ENCODE data around the gene SAMD7. TPM values are rescaled to one million over a fixed set of nuclear protein-coding genes. Genes with fewer than 3 reads are reported as not detected.

SAMD7 gene
- total RNA-seq, 1 experiment from 2014 or later, result not detected

DNA sequence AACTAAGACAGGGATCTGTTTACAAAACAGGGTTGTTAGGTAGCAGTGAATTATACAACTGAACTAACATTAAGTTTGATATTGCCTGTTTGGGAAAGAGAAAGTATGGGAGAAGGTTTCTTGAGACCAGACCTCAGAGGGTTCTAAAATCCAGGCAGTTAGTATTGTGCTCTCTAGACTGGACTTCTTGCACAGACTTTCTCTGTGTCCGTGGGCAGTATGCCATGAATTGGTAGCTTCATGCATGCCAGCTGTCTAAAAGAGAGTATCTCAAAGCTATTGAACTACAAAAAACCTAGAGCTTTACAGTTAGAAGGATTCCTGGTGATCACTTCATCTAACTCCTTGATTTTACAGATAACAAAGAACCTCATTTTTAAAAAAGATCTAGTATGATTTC lies 12.5 kb downstream of the SAMD7 start:
- POLR2A ChIA-PET, result no interaction called here

DNA sequence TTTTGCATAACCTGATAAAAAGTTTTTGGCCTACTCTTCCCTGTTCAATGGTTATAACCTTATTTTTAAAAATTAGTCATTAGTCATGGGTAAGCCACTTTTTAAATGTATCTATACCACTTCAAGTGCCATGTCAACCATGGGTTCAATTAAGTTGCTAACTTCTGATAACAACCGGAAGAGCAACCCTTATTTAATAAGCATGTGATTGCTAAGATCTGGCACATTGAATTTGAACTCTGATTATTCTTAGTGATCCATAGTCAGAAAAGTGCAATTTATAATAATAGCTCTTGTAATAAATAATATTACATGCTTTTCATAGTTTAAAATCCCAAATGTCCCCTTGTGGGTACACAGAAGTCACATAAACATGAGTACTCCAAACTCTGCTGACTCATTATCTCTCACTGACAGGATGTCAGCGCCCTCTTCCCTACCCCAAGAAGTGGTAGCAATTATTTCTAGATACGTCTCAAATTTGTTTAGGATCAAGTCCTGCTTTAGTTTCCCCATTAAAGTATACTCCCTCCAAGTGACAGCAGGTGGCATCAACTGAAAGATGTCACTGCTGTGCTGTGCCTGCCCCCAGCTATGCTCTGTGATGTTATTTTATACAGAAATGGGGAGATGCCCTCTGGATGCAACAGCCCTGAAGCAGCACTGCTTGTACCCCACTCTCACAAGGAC lies 18.6 kb downstream of the SAMD7 start:
- no TSS peak for BruUV-seq (replicated peaks)
- intact Hi-C loops (cut with micrococcal nuclease; ENCODE audit: unreplicated experiment), result loop anchor here (1.0 to 10.0 kb wide), 2 partner anchors 36 to 55 kb away; partner anchors contain the start of gene SEC62
- Mint-ChIP-seq H3K4me3 (ENCODE audit: unreplicated experiment) (no peak overlapping the region), H3K36me3 (ENCODE audit: insufficient read depth, unreplicated experiment) (no peaks in the 10 kb centered on the region), H3K27me3 (ENCODE audit: insufficient read depth, unreplicated experiment) (peaks cover 15% of the 10 kb centered on the region), H3K27ac (ENCODE audit: unreplicated experiment) (no peak overlapping the region), H3K9me3 (ENCODE audit: unreplicated experiment) (no peaks in the 10 kb centered on the region), H3K4me1 (ENCODE audit: low read depth, unreplicated experiment) (no peaks in the 10 kb centered on the region)
- no peaks in the 10 kb centered on the region for H3K4me1 ChIP-seq
- no peaks in the 10 kb centered on the region for H3K36me3 ChIP-seq (ENCODE audit: control insufficient read depth, insufficient read depth, low read length)
- H3K27me3 ChIP-seq (replicated peaks; ENCODE audit: control insufficient read depth, insufficient read depth, low read length), result no peaks in the 10 kb centered on the region
- no peaks in the 10 kb centered on the region for H3K9me3 ChIP-seq
- no peak for DNase-seq
- ChIA-PET POLR2A (no interaction called here), CTCF (interaction anchor here (1.0 kb wide), 1 partner anchor 124 kb away, joined by 4 read pairs; no protein-coding TSS in a partner anchor)
- H3K4me3 ChIP-seq (ENCODE audit: low read depth, low read length), result no peak overlapping the region
- TF ChIP-seq, protein P1, sequence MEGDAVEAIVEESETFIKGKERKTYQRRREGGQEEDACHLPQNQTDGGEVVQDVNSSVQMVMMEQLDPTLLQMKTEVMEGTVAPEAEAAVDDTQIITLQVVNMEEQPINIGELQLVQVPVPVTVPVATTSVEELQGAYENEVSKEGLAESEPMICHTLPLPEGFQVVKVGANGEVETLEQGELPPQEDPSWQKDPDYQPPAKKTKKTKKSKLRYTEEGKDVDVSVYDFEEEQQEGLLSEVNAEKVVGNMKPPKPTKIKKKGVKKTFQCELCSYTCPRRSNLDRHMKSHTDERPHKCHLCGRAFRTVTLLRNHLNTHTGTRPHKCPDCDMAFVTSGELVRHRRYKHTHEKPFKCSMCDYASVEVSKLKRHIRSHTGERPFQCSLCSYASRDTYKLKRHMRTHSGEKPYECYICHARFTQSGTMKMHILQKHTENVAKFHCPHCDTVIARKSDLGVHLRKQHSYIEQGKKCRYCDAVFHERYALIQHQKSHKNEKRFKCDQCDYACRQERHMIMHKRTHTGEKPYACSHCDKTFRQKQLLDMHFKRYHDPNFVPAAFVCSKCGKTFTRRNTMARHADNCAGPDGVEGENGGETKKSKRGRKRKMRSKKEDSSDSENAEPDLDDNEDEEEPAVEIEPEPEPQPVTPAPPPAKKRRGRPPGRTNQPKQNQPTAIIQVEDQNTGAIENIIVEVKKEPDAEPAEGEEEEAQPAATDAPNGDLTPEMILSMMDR (IDR thresholded peaks at IDR 0.05; ENCODE audit: insufficient read depth in 1 of 2, low read depth in 1 of 2, low read length in 1 of 2, severe bottlenecking in 1 of 2, unreplicated experiment in 1 of 2), result no peak

More for the DNA sequence above, 12.5 kb downstream of the SAMD7 start:
- no TSS peak for BruUV-seq (replicated peaks)
- no peaks in the 10 kb centered on the region for H3K36me3 Mint-ChIP-seq (ENCODE audit: insufficient read depth, unreplicated experiment)
- intact Hi-C loops (cut with micrococcal nuclease; ENCODE audit: unreplicated experiment), result loop anchor here (10.0 kb wide), 1 partner anchor 49 kb away; no protein-coding TSS in a partner anchor
- H3K9me3 Mint-ChIP-seq (ENCODE audit: unreplicated experiment), result no peaks in the 10 kb centered on the region
- H3K36me3 ChIP-seq (ENCODE audit: control insufficient read depth, insufficient read depth, low read length), result no peaks in the 10 kb centered on the region
- H3K27me3 ChIP-seq (replicated peaks; ENCODE audit: control insufficient read depth, insufficient read depth, low read length), result no peaks in the 10 kb centered on the region
- H3K4me3 ChIP-seq (ENCODE audit: low read depth, low read length), result no peak overlapping the region
- H3K9me3 ChIP-seq, result no peaks in the 10 kb centered on the region
- no peaks in the 10 kb centered on the region for H3K4me1 Mint-ChIP-seq (ENCODE audit: low read depth, unreplicated experiment)
- no peak overlapping the region for H3K4me3 Mint-ChIP-seq (ENCODE audit: unreplicated experiment)
- no peaks in the 10 kb centered on the region for H3K4me1 ChIP-seq
- TF ChIP-seq, protein P1 (IDR thresholded peaks at IDR 0.05; ENCODE audit: insufficient read depth in 1 of 2, low read depth in 1 of 2, low read length in 1 of 2, severe bottlenecking in 1 of 2, unreplicated experiment in 1 of 2), result no peak
- H3K27ac Mint-ChIP-seq (ENCODE audit: unreplicated experiment), result no peak overlapping the region
- CTCF ChIA-PET, result interaction anchor here (0.6 kb wide), 1 partner anchor 1335 kb away, joined by 3 read pairs; no protein-coding TSS in a partner anchor
- H3K27me3 Mint-ChIP-seq (ENCODE audit: insufficient read depth, unreplicated experiment), result peaks cover 6% of the 10 kb centered on the region
- no peak for DNase-seq

DNA sequence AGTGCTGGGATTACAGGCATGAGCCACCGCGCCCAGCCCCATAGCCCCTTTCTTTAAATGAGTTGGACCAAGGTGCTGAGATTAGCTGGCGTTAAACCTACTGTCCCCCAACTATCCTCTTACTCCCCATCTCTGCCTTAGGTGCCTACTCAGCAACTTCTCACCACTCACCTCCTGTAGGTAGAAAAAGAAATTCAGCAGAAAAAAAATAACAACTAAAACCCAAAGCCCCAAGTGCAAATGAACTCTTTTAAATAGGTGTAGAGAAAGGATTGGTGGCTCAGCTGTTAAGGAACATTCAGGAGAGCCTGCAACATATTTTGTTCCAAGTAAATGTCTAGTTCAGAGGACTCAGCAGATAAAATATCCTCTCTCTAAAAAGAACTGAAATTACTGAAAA lies 19.5 kb downstream of the SAMD7 start:
- Histone ChIP-seq H3K4me1 (no peaks in the 10 kb centered on the region), H3K9me3 (no peaks in the 10 kb centered on the region), H3K4me3 (ENCODE audit: low read depth, low read length) (no peak overlapping the region), H3K36me3 (ENCODE audit: control insufficient read depth, insufficient read depth, low read length) (no peaks in the 10 kb centered on the region), H3K27me3 (replicated peaks; ENCODE audit: control insufficient read depth, insufficient read depth, low read length) (no peaks in the 10 kb centered on the region)
- DNase-seq, result no peak
- intact Hi-C loops (cut with micrococcal nuclease; ENCODE audit: unreplicated experiment), result loop anchor here (1.0 kb wide), 1 partner anchor 35 kb away; the partner anchor contains the start of gene SEC62
- ChIA-PET CTCF (no interaction called here), POLR2A (no interaction called here)
- Mint-ChIP-seq H3K4me3 (ENCODE audit: unreplicated experiment) (no peak overlapping the region), H3K36me3 (ENCODE audit: insufficient read depth, unreplicated experiment) (no peaks in the 10 kb centered on the region), H3K9me3 (ENCODE audit: unreplicated experiment) (no peaks in the 10 kb centered on the region), H3K27me3 (ENCODE audit: insufficient read depth, unreplicated experiment) (peaks cover 19% of the 10 kb centered on the region), H3K4me1 (ENCODE audit: low read depth, unreplicated experiment) (no peaks in the 10 kb centered on the region), H3K27ac (ENCODE audit: unreplicated experiment) (no peak overlapping the region)
- TF ChIP-seq, protein P1 (IDR thresholded peaks at IDR 0.05; ENCODE audit: insufficient read depth in 1 of 2, low read depth in 1 of 2, low read length in 1 of 2, severe bottlenecking in 1 of 2, unreplicated experiment in 1 of 2), result no peak
- BruUV-seq (replicated peaks), result no TSS peak

Data from Caco-2 (cell line).